Osteoblast (primary cell): Measurements from ENCODE around the gene NTM. TPM values are rescaled to one million over a fixed set of nuclear protein-coding genes. Genes with fewer than 3 reads are reported as not detected.

Source experiments
- DNase-seq: peaks from one replicate; pipeline ENCODE4 v3.0.0; 2011; ENCODE audit warnings: low spot score, mixed read lengths; ENCODE audit not compliant: insufficient read length; ENCODE audit errors: missing footprints
- H2AFZ ChIP-seq: 2 replicates; pipeline ENCODE4 v1.6.0; 2011; ENCODE audit warnings: mild to moderate bottlenecking, low read length
- H3K27ac ChIP-seq: 2 replicates; pipeline ENCODE4 v1.5.1; 2011; ENCODE audit warnings: mild to moderate bottlenecking, low read depth, low read length, moderate library complexity
- H3K27me3 ChIP-seq: 2 replicates; pipeline ENCODE4 v1.6.0; 2012; ENCODE audit warnings: mild to moderate bottlenecking, control low read depth, inconsistent platforms, low read length, moderate library complexity; ENCODE audit not compliant: insufficient read depth
- H3K36me3 ChIP-seq: 2 replicates; pipeline ENCODE4 v1.5.1; 2011; ENCODE audit warnings: mild to moderate bottlenecking, low read length, control low read depth, moderate library complexity; ENCODE audit not compliant: insufficient read depth
- H3K4me1 ChIP-seq: 2 replicates; pipeline ENCODE4 v1.5.1; 2011; ENCODE audit warnings: mild to moderate bottlenecking, low read length, control low read depth, moderate library complexity; ENCODE audit not compliant: insufficient read depth
- H3K4me2 ChIP-seq: 2 replicates; pipeline ENCODE4 v1.6.0; 2011; ENCODE audit warnings: mild to moderate bottlenecking, low read length; ENCODE audit not compliant: insufficient read depth
- H3K4me3 ChIP-seq: fragments of 200-600 bp; sonication (generic); 3 replicates; pipeline ENCODE4 v1.5.1; 2012; ENCODE audit warnings: mild to moderate bottlenecking, low read length, inconsistent platforms; ENCODE audit not compliant: insufficient read depth
- H3K79me2 ChIP-seq: 2 replicates; pipeline ENCODE4 v1.6.0; 2012; ENCODE audit warnings: mild to moderate bottlenecking, low read length, control low read depth, inconsistent platforms; ENCODE audit not compliant: insufficient read depth
- H3K9me3 ChIP-seq: 2 replicates; pipeline ENCODE4 v1.5.1; 2011; ENCODE audit warnings: low read depth, low read length, control low read depth
- H4K20me1 ChIP-seq: 2 replicates; pipeline ENCODE4 v1.6.0; 2012; ENCODE audit warnings: mild to moderate bottlenecking, low read length, control low read depth; ENCODE audit not compliant: insufficient read depth
- total RNA-seq: library from RNA; depleted of rRNA; stranded (reverse); fragments of >200 nt; gene quantifications from 2 replicates; pipeline ENCODE4 v1.2.3, GENCODE V29; 2012
- TF ChIP-seq, protein P1 (sequence below): IDR thresholded peaks from 2 replicates; pipeline ENCODE4 v1.5.1; 2011; ENCODE audit warnings: mild to moderate bottlenecking, low read depth, low read length, moderate library complexity; ENCODE audit errors: extremely low read depth

Gene NTM
- total RNA-seq, 1 donor = 48.1 TPM

DNA sequence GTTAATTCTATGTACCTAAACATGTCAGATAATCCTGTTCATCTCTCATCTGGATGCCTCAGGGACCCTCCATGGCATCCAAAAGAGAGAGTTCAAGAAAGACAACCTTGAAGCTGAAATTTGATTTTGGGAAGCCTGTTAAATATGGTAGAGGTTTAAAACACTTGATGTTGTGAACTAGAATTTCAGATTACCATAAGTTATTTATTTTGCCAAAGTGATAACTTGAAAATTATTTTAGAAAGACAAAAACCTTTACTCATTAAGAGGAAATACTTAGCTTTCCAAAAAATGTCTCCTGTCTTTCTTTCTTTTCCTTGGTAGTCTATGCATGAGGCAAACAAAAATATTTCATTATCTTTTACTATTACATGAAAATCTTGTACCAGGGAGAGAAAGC lies 714.0 kb downstream of the NTM start:
- H3K36me3 ChIP-seq = no peaks in the 10 kb centered on the region
- H3K9me3 ChIP-seq = peaks cover 8% of the 10 kb centered on the region

DNA sequence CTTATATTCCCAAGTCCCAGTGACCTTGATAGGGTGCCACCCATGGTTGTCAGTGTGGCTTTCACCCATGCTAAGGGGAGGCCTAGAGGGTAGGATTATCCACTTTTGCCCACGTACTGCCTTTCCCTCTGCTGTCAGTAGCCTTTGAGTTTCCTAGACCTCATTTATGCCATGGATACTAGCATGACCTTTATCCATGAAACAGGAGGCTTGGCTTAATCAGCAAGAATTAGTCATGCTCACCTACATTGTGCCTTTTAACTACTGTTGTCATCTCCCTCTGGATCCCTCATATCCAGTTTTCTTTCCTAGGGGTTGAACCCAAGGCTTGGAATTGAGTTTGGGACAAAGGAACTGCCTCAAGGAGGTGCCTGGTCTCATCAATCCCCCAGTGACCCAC lies 716.7 kb downstream of the NTM start:
- Histone ChIP-seq H2AFZ (no peak overlapping the region), H3K79me2 (no peaks in the 10 kb centered on the region), H3K27me3 (no peaks in the 10 kb centered on the region), H3K4me3 (no peak overlapping the region), H3K27ac (no peak overlapping the region), H3K4me1 (no peaks in the 10 kb centered on the region), H4K20me1 (no peaks in the 10 kb centered on the region), H3K4me2 (no peak overlapping the region), H3K9me3 (peaks cover 8% of the 10 kb centered on the region), H3K36me3 (no peaks in the 10 kb centered on the region)
- TF ChIP-seq, protein P1, sequence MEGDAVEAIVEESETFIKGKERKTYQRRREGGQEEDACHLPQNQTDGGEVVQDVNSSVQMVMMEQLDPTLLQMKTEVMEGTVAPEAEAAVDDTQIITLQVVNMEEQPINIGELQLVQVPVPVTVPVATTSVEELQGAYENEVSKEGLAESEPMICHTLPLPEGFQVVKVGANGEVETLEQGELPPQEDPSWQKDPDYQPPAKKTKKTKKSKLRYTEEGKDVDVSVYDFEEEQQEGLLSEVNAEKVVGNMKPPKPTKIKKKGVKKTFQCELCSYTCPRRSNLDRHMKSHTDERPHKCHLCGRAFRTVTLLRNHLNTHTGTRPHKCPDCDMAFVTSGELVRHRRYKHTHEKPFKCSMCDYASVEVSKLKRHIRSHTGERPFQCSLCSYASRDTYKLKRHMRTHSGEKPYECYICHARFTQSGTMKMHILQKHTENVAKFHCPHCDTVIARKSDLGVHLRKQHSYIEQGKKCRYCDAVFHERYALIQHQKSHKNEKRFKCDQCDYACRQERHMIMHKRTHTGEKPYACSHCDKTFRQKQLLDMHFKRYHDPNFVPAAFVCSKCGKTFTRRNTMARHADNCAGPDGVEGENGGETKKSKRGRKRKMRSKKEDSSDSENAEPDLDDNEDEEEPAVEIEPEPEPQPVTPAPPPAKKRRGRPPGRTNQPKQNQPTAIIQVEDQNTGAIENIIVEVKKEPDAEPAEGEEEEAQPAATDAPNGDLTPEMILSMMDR = no peak
- DNase-seq = no peak

More for the DNA sequence above, 714.0 kb downstream of the NTM start:
- TF ChIP-seq, protein P1 = no peak
- Histone ChIP-seq H3K27ac (no peak overlapping the region), H3K4me3 (no peak overlapping the region), H4K20me1 (no peaks in the 10 kb centered on the region), H2AFZ (no peak overlapping the region), H3K27me3 (no peaks in the 10 kb centered on the region), H3K4me1 (peaks cover 7% of the 10 kb centered on the region), H3K4me2 (no peak overlapping the region), H3K79me2 (no peaks in the 10 kb centered on the region)
- no peak for DNase-seq

DNA sequence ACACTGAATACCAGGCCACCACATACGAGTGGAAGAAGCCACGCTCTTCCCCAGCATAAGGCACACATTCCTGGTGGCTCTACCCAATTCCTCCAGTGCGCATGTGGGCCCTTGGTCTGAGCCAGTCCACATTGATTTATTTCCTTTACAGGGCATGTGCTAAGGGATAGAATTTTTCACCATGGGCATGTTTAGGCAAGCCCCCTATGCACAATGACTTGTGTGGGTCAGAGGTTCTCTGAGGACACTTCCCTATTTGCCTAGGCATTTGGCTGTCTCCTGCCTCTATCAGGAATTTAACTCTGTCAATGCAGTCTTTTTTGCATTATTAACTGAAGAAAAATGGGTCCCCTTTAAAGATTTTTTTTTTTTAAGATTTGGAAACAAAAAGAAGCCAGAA lies 718.1 kb downstream of the NTM start:
- DNase-seq = no peak
- Histone ChIP-seq H3K79me2 (no peaks in the 10 kb centered on the region), H3K36me3 (no peaks in the 10 kb centered on the region), H3K27ac (no peak overlapping the region), H3K4me3 (no peak overlapping the region), H3K4me1 (no peaks in the 10 kb centered on the region), H3K9me3 (peaks cover 5% of the 10 kb centered on the region), H4K20me1 (no peaks in the 10 kb centered on the region), H2AFZ (no peak overlapping the region), H3K4me2 (no peak overlapping the region), H3K27me3 (no peaks in the 10 kb centered on the region)
- TF ChIP-seq, protein P1 = no peak

DNA sequence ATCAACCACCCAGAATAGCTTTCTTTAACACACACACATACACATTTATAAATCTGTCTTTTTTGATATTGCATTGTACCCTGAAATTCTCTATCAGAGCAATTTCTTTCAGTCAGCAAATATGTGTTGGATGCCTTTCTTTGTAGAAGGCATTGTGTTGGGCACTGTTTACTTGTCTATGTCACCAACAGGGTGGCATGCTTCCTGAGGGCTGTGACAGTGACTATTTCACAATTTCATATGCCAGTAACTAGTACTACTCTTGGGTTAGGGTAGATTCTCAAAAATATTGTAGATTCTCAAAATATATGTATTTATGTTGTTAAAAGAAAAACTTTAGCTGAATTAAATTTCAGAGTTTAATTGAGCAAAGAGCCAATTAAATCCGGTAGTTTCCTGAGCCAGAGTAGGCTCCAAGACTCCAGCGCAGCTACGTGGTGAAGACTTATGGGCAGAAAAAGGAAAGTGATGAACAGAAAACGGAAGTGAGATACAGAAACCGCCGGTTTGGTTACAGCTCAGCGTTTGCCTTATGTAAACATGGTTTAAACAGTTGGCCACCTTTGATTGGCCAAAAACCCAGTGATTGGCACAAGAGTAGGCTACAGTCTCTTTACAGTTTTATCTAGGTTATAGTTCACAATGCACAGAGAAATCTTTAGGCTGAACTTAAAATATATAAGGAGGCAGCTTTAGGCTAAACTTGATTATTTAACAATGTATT lies 723.3 kb downstream of the NTM start:
- TF ChIP-seq, protein P1 = no peak
- Histone ChIP-seq H4K20me1 (no peaks in the 10 kb centered on the region), H3K27me3 (no peaks in the 10 kb centered on the region), H2AFZ (no peak overlapping the region), H3K4me1 (no peaks in the 10 kb centered on the region), H3K36me3 (no peaks in the 10 kb centered on the region), H3K79me2 (peaks cover 5% of the 10 kb centered on the region), H3K4me2 (no peak overlapping the region), H3K9me3 (no peaks in the 10 kb centered on the region), H3K27ac (no peak overlapping the region), H3K4me3 (no peak overlapping the region)
- DNase-seq = no peak
